Tibial artery (tissue), 4 donors: ENCODE measurements around the gene SCARF2.
"Not testable (repeated sequence)": the region's sequence is repeated elsewhere in the genome, so short reads cannot be mapped to it uniquely, and the experiment has no call there.

Experiments
- DNase-seq, 2 donors: peaks; one replicate each; pipeline ENCODE4 v3.0.0-alpha.2; 2019
- H3K27ac ChIP-seq, 2 donors: fragments of 200-600 bp; sonication (generic) in 1 of 2; 1 replicate in 1 of 2; 2 replicates in 1 of 2; pipeline ENCODE4 v1.5.1; 2018 to 2019; ENCODE audit warnings: mild to moderate bottlenecking in 1 of 2
- H3K27me3 ChIP-seq, 2 donors: fragments of 200-600 bp; sonication (generic) in 1 of 2; one replicate each; pipeline versions ENCODE4 v1.5.1 to v1.6.0; 2016 to 2019
- H3K36me3 ChIP-seq, 3 donors: fragments of 200-600 bp; sonication (generic) in 2 of 3; one replicate each; pipeline ENCODE4 v1.5.1; 2016 to 2019; ENCODE audit warnings: mild to moderate bottlenecking in 2 of 3
- H3K4me1 ChIP-seq, 4 donors: fragments of 200-600 bp; sonication (generic) in 2 of 4; 1 replicate in 3 of 4; 2 replicates in 1 of 4; pipeline ENCODE4 v1.5.1; 2016 to 2019
- H3K4me3 ChIP-seq, 2 donors: fragments of 200-600 bp; sonication (generic) in 1 of 2; 1 replicate in 1 of 2; 2 replicates in 1 of 2; pipeline ENCODE4 v1.5.1; 2018 to 2019; ENCODE audit warnings: mild to moderate bottlenecking in 2 of 2
- H3K9me3 ChIP-seq, 3 donors: fragments of 200-600 bp; sonication (generic) in 1 of 3; one replicate each; pipeline ENCODE4 v1.5.1; 2016 to 2019
- intact Hi-C: fragments of 100-400 bp; cut with DNase I; formaldehyde crosslinking; loops from one replicate; pipeline ENCODE4 v1.15.0; 2023; ENCODE audit warnings: low total_unique reads
- TF ChIP-seq, protein P1 (sequence below), 2 experiments: fragments of 200-600 bp in 1 of 2; fragments of 450-650 bp in 1 of 2; IDR thresholded peaks; one replicate each; pipeline ENCODE4 v1.5.1; 2017 to 2019; ENCODE audit warnings: antibody characterized with exemption in 2 of 2, mild to moderate bottlenecking in 1 of 2, moderate library complexity in 1 of 2

The SCARF2 gene, protein sequence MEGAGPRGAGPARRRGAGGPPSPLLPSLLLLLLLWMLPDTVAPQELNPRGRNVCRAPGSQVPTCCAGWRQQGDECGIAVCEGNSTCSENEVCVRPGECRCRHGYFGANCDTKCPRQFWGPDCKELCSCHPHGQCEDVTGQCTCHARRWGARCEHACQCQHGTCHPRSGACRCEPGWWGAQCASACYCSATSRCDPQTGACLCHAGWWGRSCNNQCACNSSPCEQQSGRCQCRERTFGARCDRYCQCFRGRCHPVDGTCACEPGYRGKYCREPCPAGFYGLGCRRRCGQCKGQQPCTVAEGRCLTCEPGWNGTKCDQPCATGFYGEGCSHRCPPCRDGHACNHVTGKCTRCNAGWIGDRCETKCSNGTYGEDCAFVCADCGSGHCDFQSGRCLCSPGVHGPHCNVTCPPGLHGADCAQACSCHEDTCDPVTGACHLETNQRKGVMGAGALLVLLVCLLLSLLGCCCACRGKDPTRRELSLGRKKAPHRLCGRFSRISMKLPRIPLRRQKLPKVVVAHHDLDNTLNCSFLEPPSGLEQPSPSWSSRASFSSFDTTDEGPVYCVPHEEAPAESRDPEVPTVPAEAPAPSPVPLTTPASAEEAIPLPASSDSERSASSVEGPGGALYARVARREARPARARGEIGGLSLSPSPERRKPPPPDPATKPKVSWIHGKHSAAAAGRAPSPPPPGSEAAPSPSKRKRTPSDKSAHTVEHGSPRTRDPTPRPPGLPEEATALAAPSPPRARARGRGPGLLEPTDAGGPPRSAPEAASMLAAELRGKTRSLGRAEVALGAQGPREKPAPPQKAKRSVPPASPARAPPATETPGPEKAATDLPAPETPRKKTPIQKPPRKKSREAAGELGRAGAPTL

DNA sequence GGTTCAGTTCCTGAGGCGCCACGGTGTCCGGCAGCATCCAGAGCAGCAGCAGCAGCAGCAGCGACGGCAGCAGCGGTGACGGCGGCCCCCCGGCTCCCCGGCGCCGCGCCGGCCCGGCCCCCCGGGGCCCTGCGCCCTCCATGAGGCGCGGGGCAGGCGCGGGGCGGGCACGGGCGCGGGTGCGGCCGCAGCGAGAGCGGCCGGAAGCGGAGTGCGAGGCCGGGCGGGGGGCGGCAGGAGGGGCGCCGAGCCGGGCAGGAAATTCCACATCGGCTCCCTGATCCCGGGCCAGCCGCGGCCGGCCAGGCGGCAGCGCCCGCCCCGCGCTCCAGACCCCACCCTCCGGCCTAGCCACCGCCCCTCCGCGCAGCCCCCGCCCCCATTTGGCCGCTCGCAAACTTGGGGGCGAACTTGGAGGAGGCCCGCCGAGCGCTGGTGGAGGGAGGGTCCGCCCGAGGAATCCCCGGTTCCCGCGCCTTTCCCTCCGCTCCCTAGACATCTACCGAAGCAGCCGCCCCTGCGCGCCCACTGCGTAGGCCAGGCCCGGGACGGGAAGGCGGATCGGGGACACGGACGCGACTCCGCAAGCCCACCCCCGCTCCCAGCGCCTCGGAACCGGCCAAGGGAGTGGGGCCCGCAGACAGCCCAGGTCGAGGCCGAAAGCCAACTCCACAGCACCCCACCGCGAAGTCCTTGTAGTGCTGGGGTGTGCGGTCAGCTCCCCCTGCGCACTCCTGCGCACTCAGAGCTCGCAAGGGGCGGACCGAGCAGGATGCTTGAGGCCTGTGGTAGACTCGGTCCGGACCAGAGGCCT is at the start of gene SCARF2:
Gene SCARF2 (minus strand): TSS at position 213 of the 814 bp plus-strand sequence. CDS start 71 bp downstream, at position 142.
- peak within 1 kb of the TSS; percentile 78 to 89 for H3K4me3 ChIP-seq
- peaks cover 0 to 46% (median 25%) of the 10 kb centered on the region in 4 donors for H3K4me1 ChIP-seq
- TF ChIP-seq, protein P1, sequence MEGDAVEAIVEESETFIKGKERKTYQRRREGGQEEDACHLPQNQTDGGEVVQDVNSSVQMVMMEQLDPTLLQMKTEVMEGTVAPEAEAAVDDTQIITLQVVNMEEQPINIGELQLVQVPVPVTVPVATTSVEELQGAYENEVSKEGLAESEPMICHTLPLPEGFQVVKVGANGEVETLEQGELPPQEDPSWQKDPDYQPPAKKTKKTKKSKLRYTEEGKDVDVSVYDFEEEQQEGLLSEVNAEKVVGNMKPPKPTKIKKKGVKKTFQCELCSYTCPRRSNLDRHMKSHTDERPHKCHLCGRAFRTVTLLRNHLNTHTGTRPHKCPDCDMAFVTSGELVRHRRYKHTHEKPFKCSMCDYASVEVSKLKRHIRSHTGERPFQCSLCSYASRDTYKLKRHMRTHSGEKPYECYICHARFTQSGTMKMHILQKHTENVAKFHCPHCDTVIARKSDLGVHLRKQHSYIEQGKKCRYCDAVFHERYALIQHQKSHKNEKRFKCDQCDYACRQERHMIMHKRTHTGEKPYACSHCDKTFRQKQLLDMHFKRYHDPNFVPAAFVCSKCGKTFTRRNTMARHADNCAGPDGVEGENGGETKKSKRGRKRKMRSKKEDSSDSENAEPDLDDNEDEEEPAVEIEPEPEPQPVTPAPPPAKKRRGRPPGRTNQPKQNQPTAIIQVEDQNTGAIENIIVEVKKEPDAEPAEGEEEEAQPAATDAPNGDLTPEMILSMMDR (IDR thresholded peaks at IDR 0.05), result no peak
- H3K27ac ChIP-seq, result peak within 1 kb of the TSS; percentile 94 to 96
- intact Hi-C loops, result loop anchor here (5.0 kb wide), 1 partner anchor 59 kb away; the partner anchor contains the start of gene KLHL22
- peaks cover 0 to 16% (median 0%) of the 10 kb centered on the region in 3 donors for H3K36me3 ChIP-seq
- H3K9me3 ChIP-seq, result no peaks in the 10 kb centered on the region
- H3K27me3 ChIP-seq, result no peaks in the 10 kb centered on the region
- DNase-seq, result peak in 1 of 2 donors; percentile 83

DNA sequence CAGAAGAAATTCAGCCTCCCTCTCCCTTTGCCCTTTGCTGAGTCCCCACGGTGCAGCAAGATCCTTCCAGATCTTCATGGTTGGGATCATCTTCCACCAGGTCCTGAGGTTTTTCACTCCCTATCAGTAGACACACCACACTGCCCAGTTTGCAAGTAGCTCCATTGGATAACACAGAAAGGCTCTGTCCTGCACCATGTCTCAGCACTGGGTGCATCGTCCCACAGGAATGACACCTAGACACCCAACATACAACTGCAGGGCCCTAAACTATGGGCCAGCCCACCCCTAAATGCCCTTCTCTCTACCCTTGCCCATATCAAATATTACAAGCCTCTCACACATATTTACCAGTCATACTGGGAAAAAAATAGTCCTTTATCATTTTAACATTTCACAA is 48.6 kb upstream of the SCARF2 start:
- TF ChIP-seq, protein P1 (IDR thresholded peaks at IDR 0.05), result no peak
- H3K9me3 ChIP-seq, result no peaks in the 10 kb centered on the region
- intact Hi-C loops, result no loop called here
- H3K36me3 ChIP-seq, result peaks cover 0 to 27% (median 4%) of the 10 kb centered on the region in 3 donors
- H3K4me3 ChIP-seq, result no peak overlapping the region
- H3K4me1 ChIP-seq, result no peaks in the 10 kb centered on the region
- no peak overlapping the region for H3K27ac ChIP-seq
- DNase-seq, result no peak
- no peaks in the 10 kb centered on the region for H3K27me3 ChIP-seq

DNA sequence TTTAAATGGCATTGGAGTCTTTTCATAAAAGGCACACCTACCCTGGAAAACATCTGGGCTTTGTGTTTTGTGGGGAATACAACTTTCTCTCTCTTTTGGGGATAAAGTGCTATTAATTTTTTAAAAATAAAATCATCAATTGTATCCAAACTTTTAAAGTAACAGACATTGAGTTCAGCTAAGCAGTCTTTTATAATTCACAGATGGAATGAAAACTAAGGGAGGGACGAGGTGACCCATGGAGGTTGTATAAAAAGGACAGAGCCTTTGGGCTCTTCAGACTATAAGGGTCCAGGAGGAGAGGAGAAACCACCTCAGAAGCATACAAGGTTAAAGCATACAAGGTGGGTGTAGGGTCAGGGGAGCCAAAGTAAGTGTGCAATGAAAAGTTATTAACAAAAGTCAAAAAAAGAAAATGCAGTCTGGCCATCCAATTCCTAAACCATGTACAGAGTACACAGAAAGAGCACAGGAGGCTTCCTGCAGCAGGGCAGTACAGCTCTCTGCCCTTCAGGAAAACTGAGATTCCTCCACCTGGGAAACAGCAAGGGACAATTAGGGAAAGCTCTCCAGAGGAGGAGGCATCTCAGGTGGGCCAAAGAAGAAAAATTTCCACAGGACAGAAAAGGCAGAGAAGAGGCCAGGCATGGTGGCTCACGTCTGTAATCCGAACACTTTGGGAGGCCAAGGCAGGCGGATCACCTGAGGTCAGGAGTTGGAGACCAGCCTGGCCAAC is 47.5 kb upstream of the SCARF2 start:
- no peaks in the 10 kb centered on the region for H3K4me1 ChIP-seq
- intact Hi-C loops, result no loop called here
- no peaks in the 10 kb centered on the region for H3K27me3 ChIP-seq
- no peak for DNase-seq
- H3K9me3 ChIP-seq, result no peaks in the 10 kb centered on the region
- no peak overlapping the region for H3K4me3 ChIP-seq
- TF ChIP-seq, protein P1 (IDR thresholded peaks at IDR 0.05), result no peak
- no peak overlapping the region for H3K27ac ChIP-seq
- peaks cover 0 to 27% (median 4%) of the 10 kb centered on the region in 3 donors for H3K36me3 ChIP-seq

DNA sequence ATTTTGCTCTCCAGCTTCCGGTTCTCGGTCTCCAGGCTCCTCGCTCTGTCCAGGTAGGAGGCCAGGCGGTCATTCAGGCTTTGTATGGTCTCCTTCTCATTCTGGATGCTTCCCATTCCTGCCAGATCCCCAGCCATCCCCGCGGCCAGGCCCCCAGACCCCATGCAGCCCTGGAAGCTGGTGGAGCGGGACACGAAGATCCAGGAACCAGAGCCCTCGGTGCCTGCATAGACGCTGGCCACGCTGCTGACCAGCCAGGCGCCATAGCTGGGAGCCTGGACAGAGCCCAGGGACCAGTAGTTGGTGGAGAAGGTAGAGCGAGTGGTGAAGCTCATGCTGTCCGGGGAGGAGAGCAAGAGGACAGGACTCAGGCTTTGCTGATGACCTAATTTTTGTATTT is 46.1 kb upstream of the SCARF2 start:
- intact Hi-C loops, result no loop called here
- H3K9me3 ChIP-seq, result no peaks in the 10 kb centered on the region
- DNase-seq, result no peak
- no peak overlapping the region for H3K27ac ChIP-seq
- no peaks in the 10 kb centered on the region for H3K4me1 ChIP-seq
- TF ChIP-seq, protein P1 (IDR thresholded peaks at IDR 0.05), result no peak
- no peak overlapping the region for H3K4me3 ChIP-seq
- H3K36me3 ChIP-seq, result peaks cover 0 to 22% (median 4%) of the 10 kb centered on the region in 3 donors
- no peaks in the 10 kb centered on the region for H3K27me3 ChIP-seq

DNA sequence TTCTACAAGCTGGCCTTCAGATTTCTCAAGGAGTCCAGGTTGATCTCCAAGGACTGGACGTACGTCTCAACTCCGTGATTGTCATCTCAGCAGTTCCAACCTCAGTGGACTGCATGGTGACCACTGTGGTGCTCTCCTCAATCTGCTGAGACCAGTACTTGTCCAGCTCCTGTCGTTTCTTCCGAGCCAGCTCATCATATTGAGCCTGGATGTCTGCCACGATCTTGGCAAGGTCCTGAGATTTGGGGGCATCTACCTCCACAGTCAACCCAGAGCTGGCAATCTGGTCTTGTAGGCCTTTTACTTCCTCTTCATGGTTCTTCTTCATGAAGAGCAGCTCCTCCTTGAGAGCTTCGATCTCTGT is 45.5 kb upstream of the SCARF2 start:
- intact Hi-C loops, result not testable (repeated sequence)

More for the DNA sequence above, 45.5 kb upstream of the SCARF2 start:
- not testable (repeated sequence) for H3K27ac ChIP-seq, H3K9me3 ChIP-seq, H3K4me1 ChIP-seq, H3K4me3 ChIP-seq, DNase-seq, H3K27me3 ChIP-seq
- H3K36me3 ChIP-seq, result peaks cover 0 to 16% (median under 1%) of the 10 kb centered on the region in 3 donors
